ENCODE results near the gene FAR1. TPM values are rescaled to one million over a fixed set of nuclear protein-coding genes. Genes with fewer than 3 reads are reported as not detected.

Gene FAR1
- total and polyA plus RNA-seq, 7 experiments from 2014 or later: 6.9 to 53.7 (median 32.0) TPM

- ChIA-PET CTCF (interaction anchor here (0.5 to 0.8 kb wide), 3 partner anchors 19 to 749 kb away, joined by 3 to 6 read pairs (median 3); no protein-coding TSS in a partner anchor), POLR2A (no interaction called here)
- peak overlapping the region; percentile 90 for H3K4me3 ChIP-seq (ENCODE audit: low read length)
- intact Hi-C loops (cut with micrococcal nuclease): loop anchor here (1.0 to 10.0 kb wide), 16 partner anchors 180 to 1825 kb away; partner anchors contain the start of genes BMAL1 (in 2 of the 2), BTBD10 (in 2 of the 2), RRAS2 (in 2 of the 2) and CALCB (in 1 of the 2)
- H3K36me3 ChIP-seq (ENCODE audit: control insufficient read depth in 2 of 3, insufficient read depth in 3 of 3, low read length in 3 of 3): no peaks in the 10 kb centered on the region
- H3K4me1 ChIP-seq (ENCODE audit: control insufficient read depth in 2 of 2, insufficient read depth in 2 of 2, low read length in 2 of 2): peaks cover 14 to 17% of the 10 kb centered on the region in 2 donors
- Mint-ChIP-seq H3K36me3 (peaks cover 0 to 12% (median under 1%) of the 10 kb centered on the region in 5 donors), H3K27me3 (peaks cover under 1 to 22% (median 9%) of the 10 kb centered on the region in 5 donors), H3K4me1 (peaks cover 33 to 45% (median 40%) of the 10 kb centered on the region in 7 donors), H3K9me3 (no peaks in the 10 kb centered on the region), H3K27ac (peak overlapping the region in 6 of 9 donors; percentile 15 to 75 (median 62)), H3K4me3 (peak overlapping the region; percentile 70 to 94 (median 88))
- peak overlapping the region; percentile 58 for H3K27ac ChIP-seq (ENCODE audit: low read depth, low read length)
- no peaks in the 10 kb centered on the region for H3K27me3 ChIP-seq (ENCODE audit: control insufficient read depth in 2 of 2, insufficient read depth in 2 of 2, low read length in 2 of 2)
- peak in 1 of 9 donors; percentile 2 for DNase-seq
- ATAC-seq: no peak
- H3K9me3 ChIP-seq (ENCODE audit: control insufficient read depth in 2 of 3, low read length in 3 of 3): no peaks in the 10 kb centered on the region
Measured at GRCh38 chr11:13667795-13668101, 720 bp upstream of the FAR1 start.

- no peaks in the 10 kb centered on the region for H3K9me3 ChIP-seq (ENCODE audit: control insufficient read depth in 2 of 3, low read length in 3 of 3)
- POLR2A ChIA-PET: interaction anchor here (0.6 kb wide), 1 partner anchor 45 kb away, joined by 3 read pairs; no protein-coding TSS in a partner anchor
- ATAC-seq (peak; percentile 13), DNase-seq (peak in 6 of 9 donors; percentile 48 to 64 (median 52))
- peak overlapping the region; percentile 69 to 96 (median 91) for H3K27ac Mint-ChIP-seq
- H3K36me3 Mint-ChIP-seq: peaks cover 0 to 15% (median 3%) of the 10 kb centered on the region in 5 donors
- H3K4me1 Mint-ChIP-seq: peaks cover 37 to 48% (median 45%) of the 10 kb centered on the region in 7 donors
- no peaks in the 10 kb centered on the region for H3K9me3 Mint-ChIP-seq
- peak overlapping the region; percentile 89 to 96 (median 94) for H3K4me3 Mint-ChIP-seq
- H3K4me3 ChIP-seq (ENCODE audit: low read length): peak overlapping the region; percentile 90
- peaks cover 14 to 17% of the 10 kb centered on the region in 2 donors for H3K4me1 ChIP-seq (ENCODE audit: control insufficient read depth in 2 of 2, insufficient read depth in 2 of 2, low read length in 2 of 2)
- peak overlapping the region; percentile 69 for H3K27ac ChIP-seq (ENCODE audit: low read depth, low read length)
- H3K27me3 Mint-ChIP-seq: peaks cover 0 to 15% (median 6%) of the 10 kb centered on the region in 5 donors
- H3K36me3 ChIP-seq (ENCODE audit: control insufficient read depth in 2 of 3, insufficient read depth in 3 of 3, low read length in 3 of 3): no peaks in the 10 kb centered on the region
- CTCF ChIA-PET: no interaction called here
- intact Hi-C loops (cut with micrococcal nuclease): loop anchor here (1.0 to 10.0 kb wide), 15 partner anchors 182 to 1827 kb away; partner anchors contain the start of genes BMAL1 (in 2 of the 2), BTBD10 (in 2 of the 2), RRAS2 (in 2 of the 2) and CALCB (in 1 of the 2)
- H3K27me3 ChIP-seq (ENCODE audit: control insufficient read depth in 2 of 2, insufficient read depth in 2 of 2, low read length in 2 of 2): no peaks in the 10 kb centered on the region
Measured at GRCh38 chr11:13668957-13669521, 571 bp downstream of the FAR1 start.

- H3K27me3 Mint-ChIP-seq: peaks cover 0 to 9% (median 5%) of the 10 kb centered on the region in 5 donors
- DNase-seq: peak in 2 of 9 donors; percentile 6 to 14
- peak overlapping the region; percentile 69 for H3K27ac ChIP-seq (ENCODE audit: low read depth, low read length)
- peak overlapping the region; percentile 89 to 96 (median 94) for H3K4me3 Mint-ChIP-seq
- intact Hi-C loops (cut with micrococcal nuclease): loop anchor here (5.0 to 10.0 kb wide), 8 partner anchors 255 to 1828 kb away; partner anchors contain the start of genes CALCB (in 1 of the 2), CYP2R1 (in 1 of the 2), SPON1 (in 1 of the 2) and USP47 (in 1 of the 2)
- H3K36me3 ChIP-seq (ENCODE audit: control insufficient read depth in 2 of 3, insufficient read depth in 3 of 3, low read length in 3 of 3): no peaks in the 10 kb centered on the region
- H3K36me3 Mint-ChIP-seq: peaks cover 0 to 15% (median 3%) of the 10 kb centered on the region in 5 donors
- H3K27ac Mint-ChIP-seq: peak overlapping the region; percentile 69 to 96 (median 91)
- no peaks in the 10 kb centered on the region for H3K9me3 Mint-ChIP-seq
- CTCF ChIA-PET: no interaction called here
- peaks cover 44 to 56% (median 51%) of the 10 kb centered on the region in 7 donors for H3K4me1 Mint-ChIP-seq
- no peak for ATAC-seq
- peak overlapping the region; percentile 90 for H3K4me3 ChIP-seq (ENCODE audit: low read length)
- POLR2A ChIA-PET: interaction anchor here (0.9 kb wide), 1 partner anchor 10 kb away, joined by 3 read pairs; no protein-coding TSS in a partner anchor
- peaks cover 14 to 17% of the 10 kb centered on the region in 2 donors for H3K4me1 ChIP-seq (ENCODE audit: control insufficient read depth in 2 of 2, insufficient read depth in 2 of 2, low read length in 2 of 2)
- no peaks in the 10 kb centered on the region for H3K27me3 ChIP-seq (ENCODE audit: control insufficient read depth in 2 of 2, insufficient read depth in 2 of 2, low read length in 2 of 2)
- H3K9me3 ChIP-seq (ENCODE audit: control insufficient read depth in 2 of 3, low read length in 3 of 3): no peaks in the 10 kb centered on the region
Measured at GRCh38 chr11:13669544-13670488, 1.3 kb downstream of the FAR1 start.

- H3K36me3 ChIP-seq (ENCODE audit: control insufficient read depth in 2 of 3, insufficient read depth in 3 of 3, low read length in 3 of 3): no peaks in the 10 kb centered on the region
- DNase-seq: no peak
- Mint-ChIP-seq H3K9me3 (no peaks in the 10 kb centered on the region), H3K27me3 (no peaks in the 10 kb centered on the region), H3K36me3 (peaks cover 0 to 15% (median 3%) of the 10 kb centered on the region in 5 donors), H3K4me3 (peak overlapping the region in 1 of 10 donors; percentile 22), H3K27ac (peak overlapping the region in 1 of 9 donors; percentile 2), H3K4me1 (peaks cover 50 to 74% (median 64%) of the 10 kb centered on the region in 7 donors)
- peaks cover 8 to 12% of the 10 kb centered on the region in 2 donors for H3K4me1 ChIP-seq (ENCODE audit: control insufficient read depth in 2 of 2, insufficient read depth in 2 of 2, low read length in 2 of 2)
- no peaks in the 10 kb centered on the region for H3K27me3 ChIP-seq (ENCODE audit: control insufficient read depth in 2 of 2, insufficient read depth in 2 of 2, low read length in 2 of 2)
- intact Hi-C loops (cut with micrococcal nuclease): no loop called here
- H3K9me3 ChIP-seq (ENCODE audit: control insufficient read depth in 2 of 3, low read length in 3 of 3): no peaks in the 10 kb centered on the region
- no peak for ATAC-seq
- H3K4me3 ChIP-seq (ENCODE audit: low read length): no peak overlapping the region
- ChIA-PET POLR2A (no interaction called here), CTCF (interaction anchor here (1.0 kb wide), 1 partner anchor 9 kb away, joined by 3 read pairs; no protein-coding TSS in a partner anchor)
- no peak overlapping the region for H3K27ac ChIP-seq (ENCODE audit: low read depth, low read length)
Measured at GRCh38 chr11:13672576-13673210, 4.2 kb downstream of the FAR1 start.

GRCh38 chr11:13674799-13675509 lies 6.5 kb downstream of the FAR1 start:
- Mint-ChIP-seq H3K9me3 (no peaks in the 10 kb centered on the region), H3K27me3 (no peaks in the 10 kb centered on the region), H3K4me1 (peaks cover 42 to 79% (median 72%) of the 10 kb centered on the region in 7 donors), H3K36me3 (peaks cover 0 to 15% (median 3%) of the 10 kb centered on the region in 5 donors), H3K27ac (no peak overlapping the region), H3K4me3 (no peak overlapping the region)
- Histone ChIP-seq H3K27ac (ENCODE audit: low read depth, low read length) (no peak overlapping the region), H3K4me3 (ENCODE audit: low read length) (no peak overlapping the region), H3K9me3 (ENCODE audit: control insufficient read depth in 2 of 3, low read length in 3 of 3) (no peaks in the 10 kb centered on the region), H3K36me3 (ENCODE audit: control insufficient read depth in 2 of 3, insufficient read depth in 3 of 3, low read length in 3 of 3) (no peaks in the 10 kb centered on the region), H3K4me1 (ENCODE audit: control insufficient read depth in 2 of 2, insufficient read depth in 2 of 2, low read length in 2 of 2) (peaks cover 0 to 6% of the 10 kb centered on the region in 2 donors), H3K27me3 (ENCODE audit: control insufficient read depth in 2 of 2, insufficient read depth in 2 of 2, low read length in 2 of 2) (no peaks in the 10 kb centered on the region)
- intact Hi-C loops (cut with micrococcal nuclease): no loop called here
- DNase-seq: no peak
- ATAC-seq: peak; percentile 59
- ChIA-PET CTCF (interaction anchor here (0.6 to 0.7 kb wide), 4 partner anchors 23 to 1967 kb away, joined by 3 to 6 read pairs (median 4); no protein-coding TSS in a partner anchor), POLR2A (no interaction called here)
